ENCODE results near the gene LRRC8D.

LRRC8D gene

DNA sequence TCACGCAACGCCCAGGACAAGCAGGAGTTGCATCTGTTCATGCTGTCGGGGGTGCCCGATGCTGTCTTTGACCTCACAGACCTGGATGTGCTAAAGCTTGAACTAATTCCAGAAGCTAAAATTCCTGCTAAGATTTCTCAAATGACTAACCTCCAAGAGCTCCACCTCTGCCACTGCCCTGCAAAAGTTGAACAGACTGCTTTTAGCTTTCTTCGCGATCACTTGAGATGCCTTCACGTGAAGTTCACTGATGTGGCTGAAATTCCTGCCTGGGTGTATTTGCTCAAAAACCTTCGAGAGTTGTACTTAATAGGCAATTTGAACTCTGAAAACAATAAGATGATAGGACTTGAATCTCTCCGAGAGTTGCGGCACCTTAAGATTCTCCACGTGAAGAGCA is 113.6 kb downstream of the LRRC8D start:
- TF ChIP-seq, protein P1, sequence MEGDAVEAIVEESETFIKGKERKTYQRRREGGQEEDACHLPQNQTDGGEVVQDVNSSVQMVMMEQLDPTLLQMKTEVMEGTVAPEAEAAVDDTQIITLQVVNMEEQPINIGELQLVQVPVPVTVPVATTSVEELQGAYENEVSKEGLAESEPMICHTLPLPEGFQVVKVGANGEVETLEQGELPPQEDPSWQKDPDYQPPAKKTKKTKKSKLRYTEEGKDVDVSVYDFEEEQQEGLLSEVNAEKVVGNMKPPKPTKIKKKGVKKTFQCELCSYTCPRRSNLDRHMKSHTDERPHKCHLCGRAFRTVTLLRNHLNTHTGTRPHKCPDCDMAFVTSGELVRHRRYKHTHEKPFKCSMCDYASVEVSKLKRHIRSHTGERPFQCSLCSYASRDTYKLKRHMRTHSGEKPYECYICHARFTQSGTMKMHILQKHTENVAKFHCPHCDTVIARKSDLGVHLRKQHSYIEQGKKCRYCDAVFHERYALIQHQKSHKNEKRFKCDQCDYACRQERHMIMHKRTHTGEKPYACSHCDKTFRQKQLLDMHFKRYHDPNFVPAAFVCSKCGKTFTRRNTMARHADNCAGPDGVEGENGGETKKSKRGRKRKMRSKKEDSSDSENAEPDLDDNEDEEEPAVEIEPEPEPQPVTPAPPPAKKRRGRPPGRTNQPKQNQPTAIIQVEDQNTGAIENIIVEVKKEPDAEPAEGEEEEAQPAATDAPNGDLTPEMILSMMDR (IDR thresholded peaks at IDR 0.05; ENCODE audit: insufficient read depth, missing control alignments): no peak
- DNase-seq (ENCODE audit: insufficient read length, low spot score) (no peak), FAIRE-seq (no peak)

DNA sequence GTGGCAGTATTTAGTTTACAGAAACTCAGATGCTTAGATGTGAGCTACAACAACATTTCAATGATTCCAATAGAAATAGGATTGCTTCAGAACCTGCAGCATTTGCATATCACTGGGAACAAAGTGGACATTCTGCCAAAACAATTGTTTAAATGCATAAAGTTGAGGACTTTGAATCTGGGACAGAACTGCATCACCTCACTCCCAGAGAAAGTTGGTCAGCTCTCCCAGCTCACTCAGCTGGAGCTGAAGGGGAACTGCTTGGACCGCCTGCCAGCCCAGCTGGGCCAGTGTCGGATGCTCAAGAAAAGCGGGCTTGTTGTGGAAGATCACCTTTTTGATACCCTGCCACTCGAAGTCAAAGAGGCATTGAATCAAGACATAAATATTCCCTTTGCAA is 114.4 kb downstream of the LRRC8D start:
- DNase-seq (ENCODE audit: insufficient read length, low spot score) (no peak), FAIRE-seq (no peak)
- TF ChIP-seq, protein P1 (IDR thresholded peaks at IDR 0.05; ENCODE audit: insufficient read depth, missing control alignments): no peak

DNA sequence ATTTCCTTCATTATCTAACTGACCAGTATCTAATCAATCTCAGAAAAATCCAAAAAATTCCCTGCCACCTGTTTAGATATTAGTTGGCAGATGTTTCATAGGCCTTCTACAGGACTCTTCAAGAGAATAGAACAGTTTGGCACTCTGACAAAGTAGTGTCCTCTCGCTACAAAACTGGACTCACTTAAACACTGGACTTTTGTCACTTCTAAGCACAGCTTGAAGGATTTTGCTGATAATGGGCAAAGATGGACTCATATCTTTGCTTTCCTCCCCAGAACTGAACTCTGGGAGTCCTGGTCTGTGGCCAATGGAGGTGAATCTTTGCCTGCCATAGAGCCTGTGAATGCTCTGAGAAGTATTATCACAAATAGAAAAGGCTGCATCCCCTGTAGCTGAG is 115.9 kb downstream of the LRRC8D start:
- DNase-seq (ENCODE audit: insufficient read length, low spot score) (no peak), FAIRE-seq (no peak)
- TF ChIP-seq, protein P1 (IDR thresholded peaks at IDR 0.05; ENCODE audit: insufficient read depth, missing control alignments): no peak

DNA sequence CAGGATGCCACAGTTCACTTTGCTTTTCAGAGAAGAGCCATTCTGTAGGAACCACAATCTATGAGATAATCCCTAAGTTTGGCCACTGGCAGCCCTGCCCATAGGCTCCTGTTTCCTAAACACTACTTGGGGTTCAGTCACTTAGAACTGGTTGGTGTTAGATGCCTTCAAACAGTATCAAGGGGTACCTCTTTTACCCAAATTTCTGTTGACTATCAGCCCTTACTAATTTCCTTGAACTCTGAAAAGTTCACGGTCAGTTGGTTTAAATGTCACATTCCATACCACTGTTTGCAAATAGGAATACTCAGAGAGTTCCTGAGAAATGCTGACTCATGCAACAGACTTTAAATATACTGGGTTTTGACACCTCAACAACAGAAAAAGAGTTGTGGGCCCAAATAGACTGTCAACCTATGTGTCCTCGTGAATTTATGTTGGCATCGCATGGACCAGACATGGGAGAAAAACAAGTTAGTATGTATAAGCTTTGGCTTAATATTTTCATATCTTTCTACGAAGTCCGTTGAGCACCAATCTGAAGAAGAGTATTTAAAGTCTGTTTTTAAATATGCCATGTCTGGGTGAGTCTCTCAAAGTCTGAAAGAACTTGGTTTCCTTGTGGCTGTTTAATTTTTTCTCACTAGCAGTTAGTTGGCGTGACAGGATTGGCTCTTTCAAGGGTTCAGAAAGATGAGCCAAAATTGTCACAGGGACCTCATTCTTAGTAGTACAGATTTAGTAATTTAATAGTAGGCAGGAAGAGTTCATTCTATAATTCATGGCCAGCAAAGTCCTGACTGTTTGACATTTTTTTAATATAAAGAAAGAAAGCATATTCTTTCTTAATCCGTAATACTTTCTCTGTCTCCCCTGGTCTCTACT is 117.6 kb downstream of the LRRC8D start:
- DNase-seq (ENCODE audit: insufficient read length, low spot score) (no peak), FAIRE-seq (no peak)
- TF ChIP-seq, protein P1 (IDR thresholded peaks at IDR 0.05; ENCODE audit: insufficient read depth, missing control alignments): no peak

DNA sequence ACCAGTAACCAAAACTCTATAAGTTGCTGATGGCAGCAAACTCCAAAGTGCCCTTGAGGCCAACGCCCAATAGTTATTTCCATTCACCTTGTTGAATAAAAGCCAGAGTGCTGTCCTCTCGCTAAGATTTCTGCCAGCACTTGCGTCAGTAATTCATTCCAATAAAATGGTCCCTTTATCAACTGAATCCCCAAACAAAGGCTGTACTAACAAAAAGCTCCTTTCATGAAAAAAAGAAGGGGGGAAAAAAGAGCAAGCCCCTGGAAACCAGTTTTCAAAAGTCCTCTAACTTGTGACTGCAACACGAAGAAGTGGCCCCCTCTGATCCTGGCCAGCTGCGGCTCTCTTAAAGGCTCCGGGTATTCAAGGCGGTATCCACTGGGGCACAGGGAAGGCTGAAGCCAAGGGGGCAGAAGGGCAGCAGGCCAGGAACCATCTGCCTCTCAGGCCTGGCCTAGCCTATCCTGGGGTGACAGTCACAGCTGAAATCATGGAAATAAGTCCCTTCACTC is 118.3 kb downstream of the LRRC8D start:
- TF ChIP-seq, protein P1 (IDR thresholded peaks at IDR 0.05; ENCODE audit: insufficient read depth, missing control alignments): no peak
- FAIRE-seq (no peak), DNase-seq (ENCODE audit: insufficient read length, low spot score) (no peak)

DNA sequence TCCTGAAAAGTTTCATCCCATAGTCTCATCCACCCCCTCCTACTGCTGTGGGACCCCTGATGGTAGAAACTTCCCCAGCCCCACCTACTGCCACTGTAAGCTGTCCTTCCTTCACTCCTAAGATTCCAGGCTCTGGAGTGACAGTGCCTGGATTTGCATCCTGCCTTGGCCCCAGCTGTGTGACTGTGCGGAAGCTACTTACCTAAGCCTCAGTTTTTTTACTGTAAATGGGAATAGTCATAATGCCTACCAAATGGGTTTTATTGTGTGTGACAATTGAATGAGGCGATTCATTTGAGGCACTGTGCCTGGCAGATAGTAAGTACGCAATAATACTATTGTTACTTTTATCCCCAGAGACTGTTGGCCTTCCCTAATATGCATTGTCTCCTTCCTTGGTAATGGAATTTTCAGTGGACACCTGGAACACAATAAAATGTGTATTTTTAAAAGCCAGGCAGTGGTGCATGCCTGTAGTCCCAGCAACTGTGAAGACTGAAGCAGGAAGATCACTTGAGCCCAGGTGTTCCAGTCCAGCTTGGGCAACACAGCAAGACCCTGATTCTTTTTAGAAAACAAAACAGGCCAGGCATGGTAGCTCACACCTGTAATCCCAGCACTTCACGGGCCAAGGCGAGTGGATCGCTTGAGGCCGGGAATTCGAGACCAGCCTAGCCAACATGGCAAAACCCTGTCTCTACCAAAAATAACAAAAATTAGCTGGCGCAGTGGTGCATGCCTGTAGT is 119.0 kb downstream of the LRRC8D start:
- FAIRE-seq (no peak), DNase-seq (ENCODE audit: insufficient read length, low spot score) (no peak)
- TF ChIP-seq, protein P1 (IDR thresholded peaks at IDR 0.05; ENCODE audit: insufficient read depth, missing control alignments): no peak
